ENCODE data around the gene CFAP100. TPM values are rescaled to one million over a fixed set of nuclear protein-coding genes. Genes with fewer than 3 reads are reported as not detected.

The CFAP100 gene
- polyA plus RNA-seq, 3 donors, result not detected

- H3K4me3 ChIP-seq (replicated peaks in 1 of 3; ENCODE audit: low read depth in 2 of 3, low read length in 3 of 3), result no peak overlapping the region
- H3K4me1 Mint-ChIP-seq, result peaks cover 7% of the 10 kb centered on the region
- WGBS (ENCODE audit: insufficient coverage), result 79% methylated on average over 4 of the region's 4 CpGs
- peaks cover 46 to 71% (median 60%) of the 10 kb centered on the region in 3 donors for H3K27me3 Mint-ChIP-seq (ENCODE audit: low read depth in 3 of 3)
- peaks cover 0 to 8% of the 10 kb centered on the region in 2 donors for H3K4me1 ChIP-seq (ENCODE audit: control insufficient read depth in 1 of 2, insufficient read depth in 2 of 2, low read length in 2 of 2)
- H3K36me3 Mint-ChIP-seq, result no peaks in the 10 kb centered on the region
- DNase-seq, result no peak
- peak overlapping the region in 2 of 7 donors; percentile 59 to 63 for H3K27ac Mint-ChIP-seq
- H3K27ac ChIP-seq (ENCODE audit: low read depth in 1 of 2, low read length in 2 of 2), result no peak overlapping the region
- H3K4me2 ChIP-seq (replicated peaks; ENCODE audit: extremely low read depth, low read length, poor library complexity, severe bottlenecking), result no peak overlapping the region
- no peaks in the 10 kb centered on the region for H3K36me3 ChIP-seq (replicated peaks in 1 of 2; ENCODE audit: control insufficient read depth in 1 of 2, insufficient read depth in 2 of 2, low read length in 2 of 2)
- H3K79me2 ChIP-seq (ENCODE audit: insufficient read depth, low read length), result no peaks in the 10 kb centered on the region
- H3K9me3 Mint-ChIP-seq, result peaks cover 0 to 6% (median 0%) of the 10 kb centered on the region in 7 donors
- no peaks in the 10 kb centered on the region for H4K20me1 ChIP-seq (ENCODE audit: insufficient read depth, low read length)
- intact Hi-C loops (cut with micrococcal nuclease), result loop anchor here in 1 of 2 donors (10.0 kb wide), 1 partner anchor 466 kb away; no protein-coding TSS in a partner anchor
- H2AFZ ChIP-seq (ENCODE audit: insufficient read depth, low read depth, low read length, poor library complexity, severe bottlenecking), result no peak overlapping the region
- TF ChIP-seq CTCF (IDR thresholded peaks at IDR 0.05), result no peak
- peak overlapping the region in 1 of 2 donors; percentile 32 for H3K4me3 Mint-ChIP-seq
- H3K9me3 ChIP-seq (replicated peaks in 1 of 2; ENCODE audit: control insufficient read depth in 1 of 2, insufficient read depth in 1 of 2, low read length in 2 of 2), result no peaks in the 10 kb centered on the region
- H3K9ac ChIP-seq (ENCODE audit: insufficient read depth, low read length, poor library complexity, severe bottlenecking), result no peak overlapping the region
- H3K27me3 ChIP-seq (ENCODE audit: control insufficient read depth in 2 of 2, insufficient read depth in 2 of 2, low read length in 2 of 2), result peaks cover 16 to 44% of the 10 kb centered on the region in 2 donors
Observed at GRCh38 chr3:126390751-126391150, 4.0 kb upstream of the CFAP100 start.

- no peak for DNase-seq
- Histone ChIP-seq H3K4me3 (replicated peaks in 1 of 3; ENCODE audit: low read depth in 2 of 3, low read length in 3 of 3) (no peak overlapping the region), H3K4me1 (ENCODE audit: control insufficient read depth in 1 of 2, insufficient read depth in 2 of 2, low read length in 2 of 2) (peaks cover 0 to 8% of the 10 kb centered on the region in 2 donors), H3K27me3 (ENCODE audit: control insufficient read depth in 2 of 2, insufficient read depth in 2 of 2, low read length in 2 of 2) (peaks cover 16 to 52% of the 10 kb centered on the region in 2 donors), H3K4me2 (replicated peaks; ENCODE audit: extremely low read depth, low read length, poor library complexity, severe bottlenecking) (no peak overlapping the region), H2AFZ (ENCODE audit: insufficient read depth, low read depth, low read length, poor library complexity, severe bottlenecking) (no peak overlapping the region), H3K36me3 (replicated peaks in 1 of 2; ENCODE audit: control insufficient read depth in 1 of 2, insufficient read depth in 2 of 2, low read length in 2 of 2) (no peaks in the 10 kb centered on the region), H3K9me3 (replicated peaks in 1 of 2; ENCODE audit: control insufficient read depth in 1 of 2, insufficient read depth in 1 of 2, low read length in 2 of 2) (no peaks in the 10 kb centered on the region), H3K27ac (ENCODE audit: low read depth in 1 of 2, low read length in 2 of 2) (no peak overlapping the region), H3K9ac (ENCODE audit: insufficient read depth, low read length, poor library complexity, severe bottlenecking) (no peak overlapping the region), H3K79me2 (ENCODE audit: insufficient read depth, low read length) (no peaks in the 10 kb centered on the region), H4K20me1 (ENCODE audit: insufficient read depth, low read length) (no peaks in the 10 kb centered on the region)
- no peak for TF ChIP-seq CTCF (IDR thresholded peaks at IDR 0.05)
- intact Hi-C loops (cut with micrococcal nuclease), result loop anchor here in 1 of 2 donors (10.0 kb wide), 1 partner anchor 467 kb away; no protein-coding TSS in a partner anchor
- Mint-ChIP-seq H3K27ac (no peak overlapping the region), H3K4me3 (no peak overlapping the region), H3K27me3 (ENCODE audit: low read depth in 3 of 3) (peaks cover 47 to 77% (median 61%) of the 10 kb centered on the region in 3 donors), H3K9me3 (peaks cover 0 to 6% (median 0%) of the 10 kb centered on the region in 7 donors), H3K36me3 (no peaks in the 10 kb centered on the region), H3K4me1 (peaks cover 7% of the 10 kb centered on the region)
- WGBS (ENCODE audit: insufficient coverage), result no CpG with 5 or more reads among the region's 1 CpG
Observed at GRCh38 chr3:126391631-126392030, 3.1 kb upstream of the CFAP100 start.

All from CD14-positive monocyte (primary cell).